Dedifferentiated amniotic fluid mesenchymal stem cell (primary cell): ENCODE measurements around the gene NKAIN2.

Experiments used
- DNase-seq: peaks from one replicate; pipeline ENCODE4 v3.0.0-alpha.2; 2016; ENCODE audit errors: extremely low spot score

NKAIN2 gene

GRCh38 chr6:123808556-123808955 lies 4.9 kb downstream of the NKAIN2 start:
- DNase-seq, result no peak

- DNase-seq, result no peak
Measured at GRCh38 chr6:123810214-123810613, 6.5 kb downstream of the NKAIN2 start.

GRCh38 chr6:123810948-123811347 lies 7.3 kb downstream of the NKAIN2 start:
- no peak for DNase-seq

- no peak for DNase-seq
Measured at GRCh38 chr6:123811378-123811777, 7.7 kb downstream of the NKAIN2 start.

GRCh38 chr6:123812621-123813020 lies 9.0 kb downstream of the NKAIN2 start:
- no peak for DNase-seq

- DNase-seq, result no peak
Measured at GRCh38 chr6:123821112-123821511, 17.4 kb downstream of the NKAIN2 start.

GRCh38 chr6:123829302-123829953 lies 25.8 kb downstream of the NKAIN2 start:
- DNase-seq, result no peak

GRCh38 chr6:123830120-123830519 lies 26.5 kb downstream of the NKAIN2 start:
- DNase-seq, result no peak

GRCh38 chr6:123838505-123839234 lies 35.0 kb downstream of the NKAIN2 start:
- no peak for DNase-seq

- DNase-seq, result no peak
Measured at GRCh38 chr6:123841067-123841896, 37.6 kb downstream of the NKAIN2 start.

- DNase-seq, result no peak
Measured at GRCh38 chr6:123844011-123844410, 40.3 kb downstream of the NKAIN2 start.

GRCh38 chr6:123848347-123848746 lies 44.7 kb downstream of the NKAIN2 start:
- DNase-seq, result no peak

GRCh38 chr6:123849406-123849805 lies 45.7 kb downstream of the NKAIN2 start:
- DNase-seq, result no peak

GRCh38 chr6:123850555-123850954 lies 46.9 kb downstream of the NKAIN2 start:
- DNase-seq, result no peak

- DNase-seq, result no peak
Measured at GRCh38 chr6:123854201-123854600, 50.5 kb downstream of the NKAIN2 start.

- no peak for DNase-seq
Measured at GRCh38 chr6:123855506-123855905, 51.8 kb downstream of the NKAIN2 start.

- no peak for DNase-seq
Measured at GRCh38 chr6:123859291-123859690, 55.6 kb downstream of the NKAIN2 start.

- no peak for DNase-seq
Measured at GRCh38 chr6:123869334-123869733, 65.7 kb downstream of the NKAIN2 start.

GRCh38 chr6:123873974-123874373 lies 70.3 kb downstream of the NKAIN2 start:
- no peak for DNase-seq

GRCh38 chr6:123875784-123876183 lies 72.1 kb downstream of the NKAIN2 start:
- DNase-seq, result no peak

- DNase-seq, result no peak
Measured at GRCh38 chr6:123879749-123880148, 76.1 kb downstream of the NKAIN2 start.

GRCh38 chr6:123888771-123889513 lies 85.3 kb downstream of the NKAIN2 start:
- DNase-seq, result no peak
